Esophagus squamous epithelium (tissue), 5 donors: Measurements from ENCODE around the gene KIAA0930. TPM values are rescaled to one million over a fixed set of nuclear protein-coding genes. Genes with fewer than 3 reads are reported as not detected.

Source experiments
- DNase-seq: peaks from one replicate; lab custom pipeline; 2025; lab: John Stamatoyannopoulos, UW
- H3K27ac ChIP-seq, 4 donors: fragments of 200-600 bp; sonication (generic); one replicate each; pipeline ENCODE4 v1.5.1; 2016 to 2019; ENCODE audit warnings: mild to moderate bottlenecking in 1 of 4
- H3K27me3 ChIP-seq, 4 donors: fragments of 200-600 bp; sonication (generic); 1 replicate in 3 of 4; 2 replicates in 1 of 4; pipeline versions ENCODE4 v1.5.1 to v1.6.0; 2017 to 2021; ENCODE audit warnings: antibody characterized with exemption in 1 of 4
- H3K36me3 ChIP-seq, 3 donors: fragments of 200-600 bp; sonication (generic); one replicate each; pipeline ENCODE4 v1.5.1; 2016 to 2019
- H3K4me1 ChIP-seq, 3 donors: fragments of 200-600 bp; sonication (generic); one replicate each; pipeline ENCODE4 v1.5.1; 2017 to 2019
- H3K4me3 ChIP-seq, 4 donors: fragments of 200-600 bp; sonication (generic); 1 replicate in 3 of 4; 2 replicates in 1 of 4; pipeline ENCODE4 v1.5.1; 2016 to 2019; ENCODE audit warnings: mild to moderate bottlenecking in 2 of 4, moderate library complexity in 1 of 4
- H3K9me3 ChIP-seq, 3 donors: fragments of 200-600 bp; sonication (generic); one replicate each; pipeline ENCODE4 v1.5.1; 2016 to 2019
- CTCF ChIP-seq, 6 experiments: fragments of 450-650 bp in 4 of 6; fragments of 200-600 bp in 2 of 6; sonication (generic) in 2 of 6; IDR thresholded peaks; one replicate each; pipeline ENCODE4 v1.5.1; 2016 to 2019; ENCODE audit warnings: antibody characterized with exemption in 6 of 6, mild to moderate bottlenecking in 4 of 6, moderate library complexity in 4 of 6
- POLR2A ChIP-seq, 4 donors: fragments of 450-650 bp; IDR thresholded peaks; one replicate each; pipeline ENCODE4 v1.6.1; 2017; ENCODE audit warnings: antibody characterized with exemption in 4 of 4, mild to moderate bottlenecking in 4 of 4, moderate library complexity in 3 of 4
- whole genome bisulfite sequencing, 2 donors: methylation state at CpG; one replicate each; pipeline ENCODE4 v1.1.5; 2018; 5-methylcytosine and 5-hydroxymethylcytosine counted together
- intact Hi-C: fragments of 100-400 bp; cut with DNase I; formaldehyde crosslinking; loops from one replicate; pipeline ENCODE4 v1.15.0; 2022
- total RNA-seq, 4 donors: library from RNA; depleted of rRNA; stranded (reverse); fragments of >200 nt; gene quantifications; one replicate each; pipeline ENCODE4 v1.1.0, GENCODE V29; 2016
- donor health status: DM: yes; HTN: yes; CAD: no.

KIAA0930 gene
- total RNA-seq, 4 donors from 2014 or later: 33.1 to 40.2 (median 38.1) TPM

- Histone ChIP-seq H3K4me3 (no peak overlapping the region), H3K36me3 (peaks cover 0 to 53% (median 14%) of the 10 kb centered on the region in 3 donors), H3K4me1 (peaks cover 24 to 62% (median 43%) of the 10 kb centered on the region in 3 donors), H3K27me3 (no peaks in the 10 kb centered on the region), H3K27ac (peak overlapping the region in 1 of 4 donors; percentile 5), H3K9me3 (no peaks in the 10 kb centered on the region)
- DNase-seq: no peak
- 65 to 71% methylated on average over 6 to 10 of the region's 10 CpGs for WGBS, 2 donors
- intact Hi-C loops: no loop called here
- TF ChIP-seq POLR2A (IDR thresholded peaks at IDR 0.05): no peak
- TF ChIP-seq CTCF (IDR thresholded peaks at IDR 0.05): no peak
Observed at GRCh38 chr22:45208696-45208992, 32.0 kb downstream of the KIAA0930 start.

- Histone ChIP-seq H3K36me3 (peaks cover 0 to 58% (median 19%) of the 10 kb centered on the region in 3 donors), H3K9me3 (no peaks in the 10 kb centered on the region), H3K4me3 (no peak overlapping the region), H3K4me1 (peaks cover 20 to 57% (median 38%) of the 10 kb centered on the region in 3 donors), H3K27me3 (no peaks in the 10 kb centered on the region), H3K27ac (peak overlapping the region in 1 of 4 donors; percentile 5)
- DNase-seq: no peak
- TF ChIP-seq CTCF (IDR thresholded peaks at IDR 0.05) (no peak), POLR2A (IDR thresholded peaks at IDR 0.05) (no peak)
- WGBS, 2 donors: 66 to 72% methylated on average over 11 to 18 of the region's 24 CpGs
- intact Hi-C loops: no loop called here
Observed at GRCh38 chr22:45207981-45208664, 32.6 kb downstream of the KIAA0930 start.

- TF ChIP-seq POLR2A (IDR thresholded peaks at IDR 0.05): no peak
- intact Hi-C loops: no loop called here
Observed at GRCh38 chr22:45207533-45207932, 33.2 kb downstream of the KIAA0930 start.

GRCh38 chr22:45206233-45206632 is 34.5 kb downstream of the KIAA0930 start:
- no peak for DNase-seq
- Histone ChIP-seq H3K9me3 (no peaks in the 10 kb centered on the region), H3K4me3 (no peak overlapping the region), H3K27ac (no peak overlapping the region), H3K27me3 (no peaks in the 10 kb centered on the region), H3K4me1 (peaks cover 14 to 53% (median 29%) of the 10 kb centered on the region in 3 donors), H3K36me3 (peaks cover 0 to 71% (median 21%) of the 10 kb centered on the region in 3 donors)
- intact Hi-C loops: no loop called here
- 96 to 97% methylated on average over 4 to 6 of the region's 6 CpGs for WGBS, 2 donors
- TF ChIP-seq POLR2A (IDR thresholded peaks at IDR 0.05) (no peak), CTCF (IDR thresholded peaks at IDR 0.05) (no peak)

More at GRCh38 chr22:45207533-45207932, 33.2 kb downstream of the KIAA0930 start:
- WGBS, 2 donors: 97 to 99% methylated on average over 5 to 10 of the region's 13 CpGs
- peaks cover 15 to 53% (median 32%) of the 10 kb centered on the region in 3 donors for H3K4me1 ChIP-seq
- no peak for DNase-seq
- H3K9me3 ChIP-seq: no peaks in the 10 kb centered on the region
- H3K4me3 ChIP-seq: no peak overlapping the region
- H3K36me3 ChIP-seq: peaks cover 0 to 64% (median 20%) of the 10 kb centered on the region in 3 donors
- no peak overlapping the region for H3K27ac ChIP-seq
- no peaks in the 10 kb centered on the region for H3K27me3 ChIP-seq

- no peaks in the 10 kb centered on the region for H3K27me3 ChIP-seq
- H3K4me1 ChIP-seq: peaks cover 13 to 48% (median 21%) of the 10 kb centered on the region in 3 donors
- H3K36me3 ChIP-seq: peaks cover 0 to 71% (median 27%) of the 10 kb centered on the region in 3 donors
- DNase-seq: no peak
- intact Hi-C loops: no loop called here
- H3K27ac ChIP-seq: no peak overlapping the region
- no peaks in the 10 kb centered on the region for H3K9me3 ChIP-seq
- no peak overlapping the region for H3K4me3 ChIP-seq
- WGBS, 2 donors: 88 to 92% methylated on average over 3 to 15 of the region's 20 CpGs
- TF ChIP-seq CTCF (IDR thresholded peaks at IDR 0.05): no peak
- TF ChIP-seq POLR2A (IDR thresholded peaks at IDR 0.05): no peak
Observed at GRCh38 chr22:45205276-45205925, 35.3 kb downstream of the KIAA0930 start.
